ENCODE results near the gene SPDEF.

The SPDEF gene

GRCh38 chr6:34539181-34539580 is 16.9 kb downstream of the SPDEF start:
- DNase-seq (ENCODE audit: low read depth): no peak
- H3K4me3 ChIP-seq (ENCODE audit: low read length): no peak overlapping the region
- TF ChIP-seq CTCF (conservative IDR thresholded peaks at IDR 0.05; ENCODE audit: low read depth, low read length): no peak

- H3K4me3 ChIP-seq (ENCODE audit: low read length): no peak overlapping the region
- TF ChIP-seq CTCF (conservative IDR thresholded peaks at IDR 0.05; ENCODE audit: low read depth, low read length): no peak
- no peak for DNase-seq (ENCODE audit: low read depth)
Measured at GRCh38 chr6:34538581-34538980, 17.5 kb downstream of the SPDEF start.

- H3K4me3 ChIP-seq (ENCODE audit: low read length): no peak overlapping the region
- no peak for TF ChIP-seq CTCF (conservative IDR thresholded peaks at IDR 0.05; ENCODE audit: low read depth, low read length)
- DNase-seq (ENCODE audit: low read depth): no peak
Measured at GRCh38 chr6:34537922-34538550, 18.1 kb downstream of the SPDEF start.

GRCh38 chr6:34536959-34537848 is 18.9 kb downstream of the SPDEF start:
- no peak for TF ChIP-seq CTCF (conservative IDR thresholded peaks at IDR 0.05; ENCODE audit: low read depth, low read length)
- H3K4me3 ChIP-seq (ENCODE audit: low read length): no peak overlapping the region
- no peak for DNase-seq (ENCODE audit: low read depth)

- H3K4me3 ChIP-seq (ENCODE audit: low read length): no peak overlapping the region
- TF ChIP-seq CTCF (conservative IDR thresholded peaks at IDR 0.05; ENCODE audit: low read depth, low read length): no peak
- DNase-seq (ENCODE audit: low read depth): no peak
Measured at GRCh38 chr6:34536251-34536958, 19.7 kb downstream of the SPDEF start.

- no peak for TF ChIP-seq CTCF (conservative IDR thresholded peaks at IDR 0.05; ENCODE audit: low read depth, low read length)
- no peak for DNase-seq (ENCODE audit: low read depth)
- H3K4me3 ChIP-seq (ENCODE audit: low read length): no peak overlapping the region
Measured at GRCh38 chr6:34535646-34536045, 20.5 kb downstream of the SPDEF start.

Measured in retinal pigment epithelial cell (primary cell).